ENCODE data around the gene RAB28.

Gene RAB28

DNA sequence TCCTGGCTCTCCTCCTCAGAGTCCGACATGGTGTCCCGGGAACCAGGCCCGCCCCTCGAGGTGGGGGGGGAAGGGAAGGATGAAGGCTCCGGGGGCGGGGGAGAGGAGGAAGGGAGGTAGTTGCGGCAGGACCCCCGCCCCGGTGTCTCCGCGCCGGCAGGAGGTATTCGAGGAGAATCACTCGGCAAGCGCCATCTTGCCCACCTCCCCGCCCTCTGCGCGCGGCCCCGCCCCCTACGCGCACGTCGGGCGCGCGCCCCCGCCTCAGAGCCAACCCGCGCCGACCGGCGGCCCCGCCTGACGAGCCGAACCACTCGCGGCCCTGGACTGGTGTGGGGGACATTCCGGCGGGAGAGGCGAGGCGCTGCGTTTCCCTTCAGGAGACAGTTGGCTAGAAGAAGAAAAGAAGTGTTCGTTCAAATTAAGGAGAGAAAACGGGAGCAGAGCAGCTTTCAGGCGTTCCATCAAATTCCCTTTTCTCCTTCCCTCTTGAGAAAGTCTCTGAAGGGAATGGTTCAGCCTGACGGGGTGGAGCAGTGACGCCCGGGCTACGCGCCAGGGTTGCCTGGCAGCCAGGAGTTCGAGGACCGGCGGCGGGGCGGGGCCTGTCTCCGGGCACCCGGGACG is at the start of gene RAB28:
Gene RAB28, minus strand, starts transcription at position 219 of the 627 bp plus-strand sequence.
- Histone ChIP-seq H3K36me3 (ENCODE audit: control insufficient read depth in 5 of 5, insufficient read depth in 5 of 5, low read length in 5 of 5) (no peaks in the 10 kb centered on the region), H3K27ac (ENCODE audit: low read depth, low read length) (peak within 1 kb of the TSS; percentile 83), H3K4me3 (ENCODE audit: low read depth in 1 of 5, low read length in 5 of 5) (peak within 1 kb of the TSS; percentile 78 to 84 (median 80)), H3K27me3 (ENCODE audit: control insufficient read depth in 5 of 5, insufficient read depth in 4 of 5, low read length in 5 of 5) (peaks cover 0 to 5% (median 2%) of the 10 kb centered on the region in 5 donors), H3K9me3 (ENCODE audit: control insufficient read depth in 5 of 5, low read length in 5 of 5) (peaks cover 0 to 3% (median 0%) of the 10 kb centered on the region in 5 donors), H3K9ac (ENCODE audit: low read length in 5 of 5) (peak within 1 kb of the TSS; percentile 66 to 88 (median 82)), H3K4me1 (ENCODE audit: control insufficient read depth in 5 of 5, insufficient read depth in 5 of 5, low read length in 5 of 5) (peaks cover 7 to 21% (median 18%) of the 10 kb centered on the region in 5 donors)

DNA sequence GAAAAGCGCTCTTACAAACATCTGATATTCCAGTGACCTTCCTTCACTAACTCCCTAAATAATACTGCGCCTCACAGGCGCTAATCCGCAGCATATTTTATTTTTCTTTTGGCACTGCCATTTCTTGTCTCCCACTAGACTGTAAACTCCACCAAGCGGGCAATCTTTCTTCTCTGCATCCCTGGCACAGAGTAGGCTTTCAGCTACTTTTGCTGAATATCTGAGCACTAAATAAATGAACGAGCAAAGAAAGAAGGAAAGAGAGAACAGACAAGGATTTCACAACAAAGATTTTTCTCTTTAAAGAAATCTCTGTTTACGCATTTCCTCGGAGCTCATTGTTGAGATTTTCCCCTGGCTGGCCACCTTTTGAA is 47.5 kb upstream of the RAB28 start:
- Histone ChIP-seq H3K4me3 (ENCODE audit: low read depth in 1 of 5, low read length in 5 of 5) (no peak overlapping the region), H3K4me1 (ENCODE audit: control insufficient read depth in 5 of 5, insufficient read depth in 5 of 5, low read length in 5 of 5) (peaks cover 0 to 19% (median 8%) of the 10 kb centered on the region in 5 donors), H3K36me3 (ENCODE audit: control insufficient read depth in 5 of 5, insufficient read depth in 5 of 5, low read length in 5 of 5) (no peaks in the 10 kb centered on the region), H3K9me3 (ENCODE audit: control insufficient read depth in 5 of 5, low read length in 5 of 5) (no peaks in the 10 kb centered on the region), H3K27me3 (ENCODE audit: control insufficient read depth in 5 of 5, insufficient read depth in 4 of 5, low read length in 5 of 5) (peaks cover 64 to 96% (median 87%) of the 10 kb centered on the region in 5 donors), H3K27ac (ENCODE audit: low read depth, low read length) (no peak overlapping the region), H3K9ac (ENCODE audit: low read length in 5 of 5) (no peak overlapping the region)

DNA sequence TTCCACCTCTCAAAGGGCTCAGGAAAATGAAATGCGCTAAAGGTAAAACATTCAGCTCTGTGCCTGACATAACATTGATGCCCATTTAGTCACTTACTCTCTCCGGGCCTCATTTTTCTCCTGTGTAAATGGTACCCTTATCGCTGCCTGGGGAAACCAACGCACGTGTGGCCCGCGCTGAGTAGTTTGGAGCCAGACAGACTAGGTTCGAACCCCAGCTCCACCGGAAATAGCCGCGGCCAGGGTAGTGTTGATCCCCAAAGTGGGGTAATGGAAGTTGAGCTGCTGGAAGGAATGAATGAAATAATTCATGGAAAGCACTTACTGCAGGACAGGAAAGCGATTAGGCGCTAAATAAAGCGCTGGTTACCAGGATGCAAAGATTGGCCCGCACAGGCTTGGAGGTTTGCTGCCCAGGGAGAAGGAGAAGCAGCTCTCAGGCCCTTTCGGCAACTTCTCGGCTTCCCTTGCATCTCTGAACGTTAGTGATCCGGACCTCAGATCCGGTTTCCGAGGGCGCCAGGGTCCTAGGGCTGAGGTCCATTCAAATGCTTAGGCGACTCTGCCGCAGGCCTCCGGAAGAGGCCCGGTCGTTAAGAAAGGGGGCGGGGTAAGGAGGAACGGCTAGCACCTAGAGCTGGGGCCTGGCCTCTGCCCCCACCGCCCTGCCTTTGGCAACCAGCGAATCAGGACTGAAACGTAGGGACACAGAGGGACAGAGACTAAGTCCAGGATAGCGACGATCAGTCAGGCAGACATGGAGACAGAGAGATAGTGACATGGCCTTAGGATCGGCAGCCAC is 46.9 kb upstream of the RAB28 start:
- no peak overlapping the region for H3K9ac ChIP-seq (ENCODE audit: low read length in 5 of 5)
- no peak overlapping the region for H3K4me3 ChIP-seq (ENCODE audit: low read depth in 1 of 5, low read length in 5 of 5)
- H3K27me3 ChIP-seq (ENCODE audit: control insufficient read depth in 5 of 5, insufficient read depth in 4 of 5, low read length in 5 of 5): peaks cover 59 to 94% (median 84%) of the 10 kb centered on the region in 5 donors
- H3K9me3 ChIP-seq (ENCODE audit: control insufficient read depth in 5 of 5, low read length in 5 of 5): no peaks in the 10 kb centered on the region
- H3K4me1 ChIP-seq (ENCODE audit: control insufficient read depth in 5 of 5, insufficient read depth in 5 of 5, low read length in 5 of 5): peaks cover 0 to 19% (median 8%) of the 10 kb centered on the region in 5 donors
- no peak overlapping the region for H3K27ac ChIP-seq (ENCODE audit: low read depth, low read length)
- H3K36me3 ChIP-seq (ENCODE audit: control insufficient read depth in 5 of 5, insufficient read depth in 5 of 5, low read length in 5 of 5): no peaks in the 10 kb centered on the region

DNA sequence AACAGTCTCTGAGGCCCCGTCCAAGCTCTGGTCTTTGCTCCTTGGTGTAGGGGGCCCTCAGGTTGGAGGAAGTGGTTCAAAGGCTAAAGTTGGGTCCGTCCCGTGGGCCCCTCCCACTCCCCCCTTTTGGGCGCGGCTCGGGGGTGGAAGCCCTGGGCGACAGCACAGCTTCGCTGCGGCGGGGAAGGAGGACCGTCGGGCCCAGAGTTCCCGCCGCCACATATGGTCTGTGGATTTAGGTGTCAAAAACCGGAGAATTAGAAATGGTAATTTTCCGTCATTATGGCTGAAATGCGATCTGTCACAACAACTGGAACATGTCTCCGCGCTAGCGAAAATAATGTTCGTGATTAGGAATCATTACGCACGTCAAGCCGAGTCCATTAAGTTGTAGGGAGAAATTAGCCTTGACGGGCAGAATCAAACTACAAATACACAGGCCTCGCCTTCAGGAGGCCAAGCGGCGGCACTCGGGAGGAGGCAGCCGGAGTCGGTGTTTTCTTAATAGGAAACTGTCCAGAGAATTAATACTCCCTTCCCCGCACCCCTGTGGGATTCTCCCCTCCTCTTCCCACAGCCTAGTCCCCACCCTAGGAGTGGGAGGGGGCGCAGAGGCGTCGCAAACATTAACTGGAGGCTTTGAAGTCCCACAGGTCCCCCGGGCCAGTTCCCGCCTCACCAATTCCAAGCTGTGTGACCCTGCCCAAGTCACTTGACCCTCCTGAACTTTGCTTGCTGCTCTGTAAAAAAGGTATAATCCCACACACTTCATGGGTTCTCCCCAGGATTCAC is 45.2 kb upstream of the RAB28 start:
- H3K4me3 ChIP-seq (ENCODE audit: low read depth in 1 of 5, low read length in 5 of 5): no peak overlapping the region

DNA sequence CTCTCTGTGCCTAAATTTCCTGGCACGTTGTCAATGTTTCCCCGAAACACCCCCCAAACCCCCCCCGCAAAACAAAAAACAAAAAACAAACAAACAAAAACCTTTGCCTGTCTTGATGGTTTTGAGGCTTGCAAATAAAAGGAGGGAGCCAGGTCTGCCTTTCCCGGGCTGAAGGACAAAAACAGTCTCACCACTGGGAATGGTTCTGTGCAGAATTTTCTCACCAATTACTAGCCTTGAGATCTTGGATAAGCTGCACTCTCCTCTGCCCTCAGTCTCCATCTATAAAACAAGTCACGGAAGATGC is 44.6 kb upstream of the RAB28 start:
- Histone ChIP-seq H3K9ac (ENCODE audit: low read length in 5 of 5) (no peak overlapping the region), H3K9me3 (ENCODE audit: control insufficient read depth in 5 of 5, low read length in 5 of 5) (peaks cover 9 to 14% (median 12%) of the 10 kb centered on the region in 5 donors), H3K27ac (ENCODE audit: low read depth, low read length) (no peak overlapping the region), H3K36me3 (ENCODE audit: control insufficient read depth in 5 of 5, insufficient read depth in 5 of 5, low read length in 5 of 5) (no peaks in the 10 kb centered on the region), H3K27me3 (ENCODE audit: control insufficient read depth in 5 of 5, insufficient read depth in 4 of 5, low read length in 5 of 5) (peaks cover 48 to 94% (median 85%) of the 10 kb centered on the region in 5 donors), H3K4me1 (ENCODE audit: control insufficient read depth in 5 of 5, insufficient read depth in 5 of 5, low read length in 5 of 5) (peaks cover 0 to 19% (median 8%) of the 10 kb centered on the region in 5 donors), H3K4me3 (ENCODE audit: low read depth in 1 of 5, low read length in 5 of 5) (peak overlapping the region in 1 of 5 donors; percentile 12)

More for the DNA sequence above, 45.2 kb upstream of the RAB28 start:
- Histone ChIP-seq H3K9ac (ENCODE audit: low read length in 5 of 5) (no peak overlapping the region), H3K9me3 (ENCODE audit: control insufficient read depth in 5 of 5, low read length in 5 of 5) (peaks cover 5 to 9% (median 7%) of the 10 kb centered on the region in 5 donors), H3K27ac (ENCODE audit: low read depth, low read length) (no peak overlapping the region), H3K27me3 (ENCODE audit: control insufficient read depth in 5 of 5, insufficient read depth in 4 of 5, low read length in 5 of 5) (peaks cover 53 to 94% (median 85%) of the 10 kb centered on the region in 5 donors), H3K4me1 (ENCODE audit: control insufficient read depth in 5 of 5, insufficient read depth in 5 of 5, low read length in 5 of 5) (peaks cover 0 to 19% (median 8%) of the 10 kb centered on the region in 5 donors), H3K36me3 (ENCODE audit: control insufficient read depth in 5 of 5, insufficient read depth in 5 of 5, low read length in 5 of 5) (no peaks in the 10 kb centered on the region)

DNA sequence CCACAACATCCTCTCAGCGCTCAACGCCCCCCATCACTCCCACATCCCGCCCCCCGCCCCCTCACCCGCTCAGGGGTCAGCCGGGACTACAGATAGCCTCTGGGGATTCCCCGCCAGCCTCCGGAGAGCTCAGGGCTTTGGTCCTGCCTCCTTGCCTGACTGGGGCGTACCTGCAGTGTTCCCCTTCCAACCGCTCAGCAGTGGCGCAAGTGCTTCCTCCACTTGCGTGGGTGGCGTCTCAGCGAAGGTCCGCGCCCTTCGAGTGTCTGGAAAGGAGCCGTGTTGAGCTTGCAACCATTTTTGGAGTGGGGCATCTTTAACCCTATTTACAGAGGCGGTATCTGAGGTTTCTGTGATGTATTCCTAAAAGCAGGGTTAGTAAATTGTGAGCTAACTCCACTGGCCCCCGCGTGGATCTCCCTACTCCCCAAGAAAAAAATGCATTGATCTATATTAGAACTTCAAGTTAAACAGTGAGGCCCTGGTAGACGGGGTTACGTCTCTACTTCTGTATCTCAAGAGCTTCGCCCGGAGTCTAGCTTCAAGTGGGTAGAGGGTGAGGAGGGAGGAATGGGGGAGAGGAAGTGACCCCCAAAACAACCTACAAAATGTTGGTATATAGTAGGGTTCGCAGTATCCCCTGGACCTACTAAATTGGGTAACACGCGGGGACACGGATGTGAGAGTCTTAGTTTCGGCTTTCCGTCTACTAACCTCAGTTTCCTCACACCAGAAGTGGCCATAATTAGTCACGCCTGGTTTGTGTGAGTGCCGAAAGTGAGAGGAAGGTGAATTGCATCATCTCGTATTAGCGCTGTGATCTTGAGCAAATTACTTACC is 44.1 kb upstream of the RAB28 start:
- no peak overlapping the region for H3K27ac ChIP-seq (ENCODE audit: low read depth, low read length)
- no peaks in the 10 kb centered on the region for H3K36me3 ChIP-seq (ENCODE audit: control insufficient read depth in 5 of 5, insufficient read depth in 5 of 5, low read length in 5 of 5)
- peaks cover 47 to 94% (median 82%) of the 10 kb centered on the region in 5 donors for H3K27me3 ChIP-seq (ENCODE audit: control insufficient read depth in 5 of 5, insufficient read depth in 4 of 5, low read length in 5 of 5)
- H3K9me3 ChIP-seq (ENCODE audit: control insufficient read depth in 5 of 5, low read length in 5 of 5): peaks cover 9 to 16% (median 14%) of the 10 kb centered on the region in 5 donors
- H3K9ac ChIP-seq (ENCODE audit: low read length in 5 of 5): no peak overlapping the region
- H3K4me1 ChIP-seq (ENCODE audit: control insufficient read depth in 5 of 5, insufficient read depth in 5 of 5, low read length in 5 of 5): peaks cover 0 to 19% (median 8%) of the 10 kb centered on the region in 5 donors
- peak overlapping the region in 1 of 5 donors; percentile 12 for H3K4me3 ChIP-seq (ENCODE audit: low read depth in 1 of 5, low read length in 5 of 5)

DNA sequence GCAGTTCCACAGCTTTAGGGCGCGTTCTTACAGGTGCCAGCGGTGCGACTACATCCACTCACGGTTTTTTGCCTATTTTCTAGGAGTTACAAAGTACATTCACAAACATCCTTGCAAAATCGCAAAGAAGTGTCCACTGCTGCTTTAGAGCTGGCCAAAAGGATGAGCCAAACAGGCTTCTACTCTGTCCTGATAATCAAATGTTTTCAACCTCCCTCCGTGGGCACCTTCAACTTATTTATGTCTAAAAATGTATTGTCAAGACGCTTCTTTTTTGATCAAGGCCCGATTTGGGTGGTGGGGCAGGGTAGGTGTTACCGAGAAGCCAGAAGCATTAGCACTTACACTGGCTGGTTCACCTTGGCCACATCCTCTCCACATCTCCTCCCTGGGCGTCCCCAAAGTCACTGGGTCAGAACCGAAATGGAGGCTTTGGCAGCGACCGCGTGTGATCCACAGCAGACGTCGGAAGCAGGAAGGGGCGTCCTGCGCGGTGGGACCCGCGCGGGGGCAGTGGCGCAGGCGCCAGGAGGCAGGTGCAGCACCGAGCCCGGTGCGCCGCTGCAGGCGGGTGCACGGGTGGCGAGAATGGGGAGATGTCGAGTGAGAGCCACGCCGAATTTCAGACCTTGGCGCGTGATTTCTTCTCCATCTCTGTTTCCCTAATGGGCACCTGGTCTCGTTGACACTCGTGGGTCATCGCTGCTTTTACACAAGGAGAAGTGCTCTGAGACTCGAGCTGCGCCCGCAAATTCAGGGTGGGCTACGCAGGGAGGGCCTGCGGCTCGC is 43.2 kb upstream of the RAB28 start:
- Histone ChIP-seq H3K27me3 (ENCODE audit: control insufficient read depth in 5 of 5, insufficient read depth in 4 of 5, low read length in 5 of 5) (peaks cover 54 to 94% (median 84%) of the 10 kb centered on the region in 5 donors), H3K9ac (ENCODE audit: low read length in 5 of 5) (no peak overlapping the region), H3K9me3 (ENCODE audit: control insufficient read depth in 5 of 5, low read length in 5 of 5) (peaks cover 9 to 16% (median 14%) of the 10 kb centered on the region in 5 donors), H3K36me3 (ENCODE audit: control insufficient read depth in 5 of 5, insufficient read depth in 5 of 5, low read length in 5 of 5) (no peaks in the 10 kb centered on the region), H3K27ac (ENCODE audit: low read depth, low read length) (no peak overlapping the region), H3K4me1 (ENCODE audit: control insufficient read depth in 5 of 5, insufficient read depth in 5 of 5, low read length in 5 of 5) (peaks cover 0 to 25% (median 14%) of the 10 kb centered on the region in 5 donors), H3K4me3 (ENCODE audit: low read depth in 1 of 5, low read length in 5 of 5) (no peak overlapping the region)

DNA sequence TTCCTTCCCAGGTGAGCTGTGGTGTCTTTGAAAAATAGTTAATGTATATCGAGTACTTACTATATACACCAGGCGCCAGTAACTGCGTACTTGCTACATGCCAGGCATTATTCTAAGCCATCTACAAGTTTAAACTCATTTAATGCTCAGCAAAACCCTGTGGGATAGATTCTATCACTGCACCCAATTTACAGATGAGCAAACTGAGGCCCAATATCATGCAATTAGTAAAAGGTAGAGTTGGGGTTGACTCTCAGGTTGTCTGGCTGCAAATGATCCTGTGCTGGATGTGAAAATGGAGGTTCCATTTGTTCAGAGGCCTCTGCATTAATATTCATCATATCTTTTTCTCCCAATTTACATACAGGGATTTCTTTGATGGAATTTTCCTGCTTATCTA is 42.5 kb upstream of the RAB28 start:
- Histone ChIP-seq H3K9me3 (ENCODE audit: control insufficient read depth in 5 of 5, low read length in 5 of 5) (peaks cover 9 to 16% (median 14%) of the 10 kb centered on the region in 5 donors), H3K4me3 (ENCODE audit: low read depth in 1 of 5, low read length in 5 of 5) (no peak overlapping the region), H3K36me3 (ENCODE audit: control insufficient read depth in 5 of 5, insufficient read depth in 5 of 5, low read length in 5 of 5) (no peaks in the 10 kb centered on the region), H3K4me1 (ENCODE audit: control insufficient read depth in 5 of 5, insufficient read depth in 5 of 5, low read length in 5 of 5) (peaks cover 0 to 25% (median 17%) of the 10 kb centered on the region in 5 donors), H3K27me3 (ENCODE audit: control insufficient read depth in 5 of 5, insufficient read depth in 4 of 5, low read length in 5 of 5) (peaks cover 60 to 93% (median 89%) of the 10 kb centered on the region in 5 donors), H3K27ac (ENCODE audit: low read depth, low read length) (no peak overlapping the region), H3K9ac (ENCODE audit: low read length in 5 of 5) (no peak overlapping the region)

Measured in subcutaneous abdominal adipose tissue (tissue), 5 donors.